NOMO-1 treated with dmso at 0.1 percent for 144 hours (cell line): Measurements from ENCODE around the gene NPC1.

ENCODE experiments used
- DNase-seq: peaks from one replicate; lab custom pipeline; 2025; ENCODE audit not compliant: unreplicated experiment; lab: John Stamatoyannopoulos, UW

NPC1 gene

GRCh38 chr18:23550898-23551297, 35.4 kb downstream of the NPC1 start:
- no peak for DNase-seq

- DNase-seq, result no peak
These were observed 37.6 kb downstream of the NPC1 start for GRCh38 chr18:23548719-23549118.

- no peak for DNase-seq
These were observed 38.0 kb downstream of the NPC1 start for GRCh38 chr18:23548275-23548674.

- no peak for DNase-seq
These were observed 38.5 kb downstream of the NPC1 start for GRCh38 chr18:23547846-23548245.

- DNase-seq, result no peak
These were observed 39.0 kb downstream of the NPC1 start for GRCh38 chr18:23547306-23547705.

- no peak for DNase-seq
These were observed 41.0 kb downstream of the NPC1 start for GRCh38 chr18:23545247-23545789.

GRCh38 chr18:23542461-23542860, 43.8 kb downstream of the NPC1 start:
- DNase-seq, result no peak

- no peak for DNase-seq
These were observed 44.8 kb downstream of the NPC1 start for GRCh38 chr18:23541349-23542093.

GRCh38 chr18:23540867-23541266, 45.4 kb downstream of the NPC1 start:
- peak; percentile 90 for DNase-seq

- no peak for DNase-seq
These were observed 46.3 kb downstream of the NPC1 start for GRCh38 chr18:23539911-23540525.

GRCh38 chr18:23539296-23539695, 47.0 kb downstream of the NPC1 start:
- DNase-seq, result peak; percentile 51

GRCh38 chr18:23538870-23539269, 47.4 kb downstream of the NPC1 start:
- no peak for DNase-seq

GRCh38 chr18:23538001-23538400, 48.3 kb downstream of the NPC1 start:
- DNase-seq, result no peak

- no peak for DNase-seq
These were observed 49.0 kb downstream of the NPC1 start for GRCh38 chr18:23537274-23537673.

GRCh38 chr18:23536204-23536603, 50.1 kb downstream of the NPC1 start:
- DNase-seq, result no peak

GRCh38 chr18:23534276-23534675, 52.0 kb downstream of the NPC1 start:
- no peak for DNase-seq

- DNase-seq, result no peak
These were observed 53.5 kb downstream of the NPC1 start for GRCh38 chr18:23532848-23533247.

GRCh38 chr18:23531912-23532311, 54.4 kb downstream of the NPC1 start:
- no peak for DNase-seq

GRCh38 chr18:23530195-23530594, 56.1 kb downstream of the NPC1 start:
- peak; percentile 39 for DNase-seq

- no peak for DNase-seq
These were observed 56.7 kb downstream of the NPC1 start for GRCh38 chr18:23529604-23530003.

- DNase-seq, result no peak
These were observed 57.5 kb downstream of the NPC1 start for GRCh38 chr18:23528580-23529472.
